ENCODE results near the gene SRSF8.
"Not testable (repeated sequence)": the region's sequence is repeated elsewhere in the genome, so short reads cannot be mapped to it uniquely, and the experiment has no call there.

Gene SRSF8

DNA sequence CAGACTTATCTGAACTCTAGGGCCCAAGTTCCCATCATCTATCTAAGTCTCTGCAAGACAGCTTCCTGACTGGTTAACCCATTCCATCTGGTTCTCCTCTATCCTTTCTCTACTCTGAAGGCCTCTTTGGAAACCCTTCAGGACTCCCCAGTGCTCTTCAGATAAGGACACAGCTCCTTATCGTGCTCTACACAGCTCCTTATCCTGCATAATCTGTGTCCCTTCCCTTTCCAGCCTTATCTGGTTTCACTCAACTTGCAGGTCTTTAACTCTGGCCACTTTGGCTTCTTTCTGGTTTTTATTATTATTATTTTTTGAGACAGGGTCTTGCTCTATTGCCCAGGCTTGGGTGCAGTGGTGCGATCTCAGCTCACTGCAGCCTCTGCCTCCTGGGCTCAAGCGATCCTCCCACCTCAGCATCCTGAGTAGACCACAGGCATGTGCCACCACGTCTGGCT lies 33.5 kb downstream of the SRSF8 start:
- no peak for DNase-seq

DNA sequence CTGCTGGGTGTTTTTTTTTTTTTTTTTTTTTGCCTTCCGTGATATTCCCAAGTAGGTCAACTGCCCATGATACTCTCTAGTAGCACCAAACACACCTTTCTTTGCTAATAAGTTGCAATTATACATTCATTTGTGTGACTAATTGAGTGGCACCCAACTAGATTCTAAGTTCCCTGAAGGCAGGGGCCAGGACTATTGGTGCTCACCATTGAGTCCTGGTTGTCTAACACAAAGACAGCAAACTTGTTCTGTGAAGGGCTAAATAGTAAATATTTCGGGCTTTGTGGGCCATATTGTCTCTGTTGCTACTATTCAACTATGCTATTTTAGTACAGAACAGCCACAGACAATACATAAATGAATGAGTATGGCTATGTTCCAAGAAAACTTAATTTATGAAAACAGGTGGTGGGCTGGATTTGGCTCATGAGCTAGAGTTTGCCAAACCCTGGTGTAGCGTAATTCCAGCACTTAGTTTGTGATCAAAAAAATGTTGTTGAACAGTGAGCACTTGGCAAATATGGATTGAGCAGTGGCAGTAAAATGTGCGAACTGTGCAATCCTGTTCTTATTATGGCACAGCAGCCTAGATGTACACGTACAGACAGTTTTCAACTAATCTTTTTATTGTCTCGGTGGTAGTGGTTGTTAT lies 34.3 kb downstream of the SRSF8 start:
- DNase-seq, result no peak

DNA sequence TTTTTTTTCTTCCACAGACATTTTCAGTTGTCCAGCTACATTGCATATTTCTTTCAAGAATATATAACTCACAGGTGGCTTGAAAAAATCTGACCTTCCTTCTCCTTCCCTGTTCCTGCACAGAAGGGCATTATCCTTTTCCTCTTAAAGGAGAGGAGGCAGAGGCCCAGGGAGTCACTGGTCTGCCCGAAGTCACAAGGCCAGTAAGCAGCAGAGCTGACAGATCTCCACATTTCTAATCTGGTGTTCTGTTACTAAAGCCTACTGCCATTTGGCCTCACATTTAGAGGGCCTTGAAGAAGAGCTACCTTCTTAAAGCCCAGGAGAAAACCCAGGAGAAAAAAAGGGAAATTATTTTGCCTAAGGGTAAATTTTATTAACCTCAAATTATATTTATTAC lies 35.2 kb downstream of the SRSF8 start:
- no peak for DNase-seq

DNA sequence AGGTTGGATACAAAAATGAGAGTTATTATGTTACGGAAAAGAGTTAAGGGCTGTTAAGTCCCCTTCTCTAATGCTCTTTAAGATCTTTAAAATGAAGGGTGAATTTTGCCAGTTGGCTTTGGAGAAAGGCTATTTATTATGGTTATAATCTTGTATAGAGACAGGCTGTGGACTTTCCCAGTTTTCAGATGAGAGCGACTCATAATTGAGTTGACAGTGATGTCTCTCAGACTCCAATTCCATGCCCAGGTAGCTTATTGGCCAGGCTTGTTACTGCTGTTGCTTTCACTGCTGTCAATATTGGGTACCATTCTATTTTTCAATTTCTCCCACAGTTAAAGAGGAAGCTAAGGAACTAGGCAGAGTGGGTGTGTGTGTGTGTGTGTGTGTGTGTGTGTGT lies 36.0 kb downstream of the SRSF8 start:
- DNase-seq, result no peak

DNA sequence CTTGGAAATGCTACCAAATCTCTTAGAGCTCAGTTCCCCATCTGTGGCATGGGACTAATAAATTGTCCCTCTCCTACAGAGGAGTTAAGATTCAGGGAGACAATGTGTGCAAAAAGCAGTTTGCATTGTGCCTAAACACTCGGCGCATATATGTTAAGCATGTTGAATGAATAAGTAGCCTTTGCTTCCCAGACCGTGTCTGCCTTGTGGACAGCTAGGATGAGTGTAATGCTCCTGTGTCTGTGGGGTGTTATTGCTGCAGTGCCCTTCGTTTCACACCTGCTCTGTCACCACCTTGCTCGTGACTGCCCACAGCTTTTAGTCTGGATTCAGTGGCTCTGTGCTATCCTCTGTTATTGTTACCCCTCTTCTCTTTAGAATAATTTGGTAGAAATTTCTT lies 37.0 kb downstream of the SRSF8 start:
- DNase-seq, result no peak

DNA sequence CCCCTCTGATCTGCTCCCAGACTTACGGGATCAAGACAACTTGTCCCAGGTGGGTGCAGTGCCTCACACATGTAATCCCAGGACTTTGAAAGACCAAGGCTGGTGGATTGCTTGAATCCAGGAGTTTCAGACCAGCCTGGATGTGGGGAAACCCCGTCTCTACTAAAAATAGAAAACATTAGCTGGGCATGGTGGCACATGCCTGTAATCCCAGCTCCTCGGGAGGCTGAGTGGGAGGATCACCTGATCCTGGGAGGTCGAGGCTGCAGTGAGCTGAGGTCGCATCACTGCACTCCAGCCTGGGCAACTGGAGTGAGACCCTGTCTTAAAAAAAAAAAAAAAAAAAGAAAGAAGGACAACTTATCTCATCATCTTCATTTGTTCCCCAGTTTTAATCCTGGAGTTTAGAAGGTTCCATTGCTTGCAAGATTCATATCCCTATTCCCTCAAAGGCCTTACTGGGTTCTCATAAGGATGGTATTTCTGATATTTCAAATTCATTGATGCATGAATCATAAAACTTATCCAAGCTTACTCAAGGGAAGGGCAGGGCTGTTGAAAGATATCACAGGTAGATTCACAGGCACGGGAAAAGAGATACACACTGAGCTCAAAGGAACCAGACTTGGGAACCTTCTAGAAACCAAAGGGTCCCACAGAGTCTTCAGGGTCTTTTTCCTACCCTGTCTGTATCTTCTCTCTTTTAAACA lies 37.6 kb downstream of the SRSF8 start:
- no peak for DNase-seq

DNA sequence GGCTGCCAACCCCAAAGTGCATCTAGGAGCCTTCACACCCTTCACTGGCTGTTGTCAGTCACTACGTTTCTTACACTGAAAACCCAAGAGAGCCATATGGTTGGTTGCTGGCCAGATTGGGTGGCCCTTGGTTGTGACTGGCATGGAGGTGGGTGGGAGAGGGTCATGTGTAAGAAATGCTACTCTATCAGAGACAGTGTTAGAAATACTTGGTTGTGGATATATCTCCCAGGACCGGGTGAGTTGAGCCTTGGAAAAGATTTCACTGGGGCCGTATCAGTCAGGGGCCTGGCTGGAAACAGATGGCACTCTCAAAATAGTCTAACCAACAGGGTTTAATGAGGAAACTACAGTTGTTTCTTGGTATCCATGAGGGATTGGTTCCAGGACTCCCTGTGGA lies 38.1 kb downstream of the SRSF8 start:
- DNase-seq, result no peak

DNA sequence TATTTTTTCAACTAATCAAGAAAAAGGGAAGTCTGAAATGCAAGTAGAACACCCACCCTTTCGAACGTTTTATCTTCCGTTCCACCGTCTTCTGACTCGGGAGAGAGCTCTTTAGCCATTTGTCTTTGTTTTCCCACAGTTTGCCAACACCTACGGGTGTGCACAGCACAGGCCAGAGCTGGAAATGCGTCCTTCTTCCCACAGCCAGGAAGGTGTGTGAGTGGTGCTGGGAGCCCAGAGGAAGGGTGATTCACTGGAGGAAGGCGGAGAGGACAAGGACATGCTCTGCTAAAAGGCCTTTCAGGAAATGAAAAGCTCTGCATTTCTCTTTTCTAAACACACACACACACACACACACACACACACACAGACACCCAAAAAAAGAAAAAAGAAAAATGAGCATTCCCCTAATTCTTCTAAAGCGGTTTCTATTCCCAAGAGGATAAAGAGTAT lies 41.5 kb downstream of the SRSF8 start:
- DNase-seq, result no peak

DNA sequence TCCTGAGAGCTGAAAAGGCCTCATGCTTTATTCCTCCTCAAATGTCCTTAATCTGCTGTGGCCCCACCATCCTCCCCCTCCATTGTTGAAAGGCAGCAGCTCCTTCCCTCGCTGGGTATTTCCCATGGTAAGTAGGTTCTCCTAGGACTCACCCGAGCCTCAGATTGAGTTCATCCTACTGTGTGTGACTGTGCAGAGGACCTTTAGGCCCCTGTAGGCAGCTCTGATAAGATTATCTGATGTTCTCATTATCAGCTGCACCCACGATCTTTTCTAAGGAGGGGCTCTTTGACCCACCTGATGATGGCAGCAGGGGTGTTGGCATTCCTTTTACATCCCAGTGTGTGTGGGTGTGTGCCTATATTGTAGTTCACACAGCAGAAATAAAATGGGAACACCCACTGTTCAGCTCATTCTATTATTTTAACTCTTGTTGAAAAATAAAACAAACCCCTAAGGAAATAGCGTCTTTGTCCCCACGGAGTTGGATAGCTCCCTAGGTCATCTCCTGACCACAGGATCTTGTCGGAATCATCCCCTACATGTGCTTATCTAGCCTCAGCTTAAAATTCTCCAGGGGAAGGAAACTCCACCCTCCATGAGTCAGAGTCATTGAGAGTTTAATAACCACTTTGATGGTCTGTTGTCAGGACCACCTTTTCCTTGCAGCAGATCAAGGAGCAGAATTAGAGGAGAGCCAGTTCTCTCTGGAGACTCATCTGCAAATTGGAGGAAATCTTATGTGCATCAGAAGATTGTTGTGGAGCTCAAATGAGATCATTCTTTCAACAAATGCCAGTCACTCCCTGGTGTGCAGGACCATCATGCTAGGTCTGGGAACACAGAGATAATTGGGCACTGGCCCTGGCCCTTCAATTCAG lies 42.2 kb downstream of the SRSF8 start:
- DNase-seq, result no peak

DNA sequence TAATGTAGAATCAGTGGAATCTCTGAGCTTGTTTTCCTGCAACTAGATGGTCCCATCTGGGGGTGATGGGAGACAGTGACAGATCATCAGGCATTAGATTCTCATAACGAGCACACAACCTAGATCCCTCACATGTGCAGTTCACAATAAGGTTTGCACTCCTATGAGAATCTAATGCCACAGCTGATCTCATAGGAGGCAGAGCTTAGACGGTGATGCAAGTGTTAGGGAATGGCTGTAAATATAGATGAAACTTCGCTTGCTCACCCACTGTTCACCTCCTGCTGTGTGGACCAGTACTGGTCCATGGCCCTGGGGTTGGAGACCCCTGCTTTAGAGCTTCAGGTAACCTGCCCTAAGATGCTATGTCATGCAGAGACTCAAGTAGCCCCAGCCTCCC lies 44.8 kb downstream of the SRSF8 start:
- not testable (repeated sequence) for DNase-seq

DNA sequence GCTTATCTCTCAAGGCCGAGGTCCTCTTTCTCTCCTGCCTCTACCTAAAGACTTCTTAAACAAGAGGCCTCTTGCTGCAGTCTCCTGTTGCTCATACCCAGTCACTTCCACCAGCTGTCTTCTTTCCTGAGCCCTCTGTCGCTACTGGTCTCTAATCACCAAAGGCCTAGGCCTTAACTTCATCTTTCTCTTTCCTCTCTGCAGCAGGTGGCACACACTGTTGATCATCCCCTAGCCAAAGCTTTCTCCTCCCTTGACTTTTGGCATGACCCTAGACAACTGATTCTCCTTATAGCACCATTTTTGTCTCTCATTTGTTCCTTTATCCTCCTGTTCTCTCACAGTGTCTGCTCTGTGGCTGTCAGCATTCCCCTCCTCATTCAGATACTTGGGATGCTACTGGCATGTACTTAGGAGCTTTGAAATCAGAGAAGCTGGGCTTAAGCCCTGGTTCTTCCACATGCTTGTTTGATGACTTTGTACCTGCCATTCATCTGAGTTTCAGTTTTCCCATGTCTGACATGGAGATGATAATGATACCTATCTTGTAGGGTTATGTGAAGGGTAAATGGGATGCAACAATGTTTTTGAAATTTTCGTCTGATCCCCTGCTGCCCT lies 45.3 kb downstream of the SRSF8 start:
- DNase-seq, result no peak

DNA sequence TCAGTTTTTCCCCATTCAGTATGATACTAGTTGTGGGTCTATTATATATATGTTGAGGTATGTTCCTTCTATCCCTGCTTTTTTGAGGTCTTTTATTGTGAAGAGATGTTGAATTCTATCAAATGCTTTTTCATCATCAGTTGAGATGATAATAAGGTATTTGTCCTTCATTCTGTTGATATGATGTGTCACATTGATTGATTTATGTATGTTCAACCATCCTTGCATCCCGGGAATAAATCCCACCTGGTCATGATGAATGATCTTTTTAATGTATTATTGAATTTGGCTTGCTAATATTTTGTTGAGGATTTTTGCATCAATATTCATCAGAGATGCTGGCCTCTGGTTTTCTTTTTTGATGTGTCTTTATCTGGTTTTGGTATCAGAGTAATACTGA lies 48.9 kb downstream of the SRSF8 start:
- DNase-seq, result no peak

DNA sequence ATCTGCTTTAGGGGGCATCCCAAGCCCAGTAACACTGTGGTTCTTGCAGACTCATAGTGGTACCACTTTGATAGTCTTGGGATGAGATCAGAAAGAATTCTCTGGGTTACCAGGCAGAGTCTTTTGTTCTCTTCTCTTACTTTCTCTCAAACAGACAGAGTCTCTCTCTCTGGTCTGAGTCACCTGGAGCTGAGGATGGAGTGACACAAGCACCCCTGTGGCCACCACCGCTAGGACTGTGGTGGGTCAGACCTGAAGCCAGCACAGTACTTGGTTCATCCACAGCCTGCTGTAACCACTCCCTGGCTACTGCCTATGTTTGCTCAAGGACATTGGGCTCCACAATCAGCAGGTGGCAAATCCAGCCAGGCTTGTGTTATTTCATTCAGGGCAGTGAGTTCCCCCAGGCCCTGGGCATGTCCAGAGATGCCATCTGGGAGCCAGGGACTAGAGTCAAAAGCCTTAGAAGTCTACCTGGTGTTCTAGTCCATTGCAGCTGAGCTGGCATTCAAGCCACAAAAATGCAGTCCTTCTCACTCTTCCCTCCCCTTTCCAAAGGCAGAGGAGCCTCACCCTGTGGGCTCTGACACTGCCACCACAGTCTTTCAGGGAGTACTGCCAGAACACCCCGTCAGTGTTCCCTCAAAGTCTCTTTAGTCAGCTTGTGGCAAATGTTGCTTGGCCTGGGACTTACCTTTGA lies 52.8 kb downstream of the SRSF8 start:
- no peak for DNase-seq
